ENCODE data around the gene ST8SIA5. TPM values are rescaled to one million over a fixed set of nuclear protein-coding genes. Genes with fewer than 3 reads are reported as not detected.

ST8SIA5 gene
- total RNA-seq, 1 donor from 2014 or later, result 2.1 TPM

DNA sequence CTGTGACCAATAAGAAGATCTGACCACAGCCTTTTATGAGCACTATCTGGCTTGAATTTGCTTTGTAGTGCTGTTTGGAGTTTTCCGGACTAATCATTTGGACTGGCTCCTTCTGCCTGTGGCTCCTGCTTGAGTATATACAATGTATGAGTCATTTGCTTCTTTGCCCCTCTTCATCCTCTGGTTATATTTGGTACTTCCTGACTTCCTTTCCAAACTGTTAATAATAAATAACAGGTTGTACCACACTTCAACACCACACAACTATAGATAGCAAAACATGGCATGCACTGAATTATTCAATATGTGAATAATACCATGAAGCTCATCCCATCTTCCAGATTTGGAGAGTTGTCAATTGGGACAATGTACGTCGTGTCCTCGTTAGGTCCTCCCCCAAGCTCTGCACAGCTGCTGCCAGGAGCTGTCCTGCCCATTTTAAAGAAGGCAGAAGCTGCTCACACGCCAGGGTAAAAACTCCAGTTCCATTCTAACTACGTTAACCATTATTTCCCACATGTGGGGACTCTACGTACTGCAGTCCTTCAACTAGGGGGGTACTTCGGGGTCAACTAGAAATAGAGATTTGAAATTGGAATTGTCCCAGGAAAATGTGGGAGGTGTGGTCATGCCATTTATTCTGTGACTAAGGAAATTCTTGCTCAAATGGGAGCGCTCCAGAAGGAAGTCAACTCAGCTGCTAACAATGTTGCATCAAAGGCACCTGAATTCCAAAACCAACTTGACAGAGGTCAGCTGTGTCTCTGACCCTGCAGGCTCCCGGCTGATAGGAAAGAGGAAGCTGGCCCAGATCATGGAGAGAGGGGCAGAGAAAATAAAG is 38.1 kb downstream of the ST8SIA5 start:
- no peaks in the 10 kb centered on the region for H3K36me3 ChIP-seq (ENCODE audit: control insufficient read depth in 3 of 3, insufficient read depth in 3 of 3, low read length in 3 of 3)
- H3K9me3 ChIP-seq (ENCODE audit: control insufficient read depth in 3 of 3, low read length in 3 of 3), result no peaks in the 10 kb centered on the region
- peak overlapping the region in 1 of 3 donors; percentile 29 for H3K4me3 ChIP-seq (ENCODE audit: low read length in 3 of 3)
- no peak overlapping the region for H3K27ac ChIP-seq (ENCODE audit: low read depth, low read length)
- H3K27me3 ChIP-seq (ENCODE audit: control insufficient read depth in 3 of 3, insufficient read depth in 3 of 3, low read length in 3 of 3), result no peaks in the 10 kb centered on the region
- H3K9ac ChIP-seq (ENCODE audit: low read depth in 1 of 3, low read length in 3 of 3), result no peak overlapping the region
- peaks cover 7 to 17% (median 15%) of the 10 kb centered on the region in 3 donors for H3K4me1 ChIP-seq (ENCODE audit: control insufficient read depth in 3 of 3, insufficient read depth in 3 of 3, low read length in 3 of 3)

DNA sequence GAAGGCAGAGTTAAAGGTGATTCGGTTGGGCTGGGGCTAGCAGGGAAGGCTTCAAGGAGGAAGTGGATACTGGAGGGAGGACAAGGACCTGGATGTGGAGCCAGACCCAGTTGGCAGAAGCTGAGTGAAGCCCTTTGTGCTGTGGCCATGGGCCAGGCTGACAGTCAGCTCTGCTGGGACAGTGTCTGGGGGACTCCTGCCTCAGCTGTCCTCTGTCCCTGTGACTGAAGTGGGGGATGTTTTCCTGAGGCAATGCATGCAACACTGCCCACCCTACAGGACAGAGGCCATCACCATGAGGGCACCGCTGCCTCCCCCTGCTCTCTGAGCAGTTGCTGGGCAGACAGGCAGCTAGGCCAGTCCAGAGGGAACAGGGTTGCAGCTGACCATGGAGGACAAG is 40.0 kb downstream of the ST8SIA5 start:
- H3K9me3 ChIP-seq (ENCODE audit: control insufficient read depth in 3 of 3, low read length in 3 of 3), result no peaks in the 10 kb centered on the region
- no peak overlapping the region for H3K4me3 ChIP-seq (ENCODE audit: low read length in 3 of 3)
- H3K27me3 ChIP-seq (ENCODE audit: control insufficient read depth in 3 of 3, insufficient read depth in 3 of 3, low read length in 3 of 3), result no peaks in the 10 kb centered on the region
- no peak overlapping the region for H3K27ac ChIP-seq (ENCODE audit: low read depth, low read length)
- H3K9ac ChIP-seq (ENCODE audit: low read depth in 1 of 3, low read length in 3 of 3), result no peak overlapping the region
- H3K36me3 ChIP-seq (ENCODE audit: control insufficient read depth in 3 of 3, insufficient read depth in 3 of 3, low read length in 3 of 3), result no peaks in the 10 kb centered on the region
- H3K4me1 ChIP-seq (ENCODE audit: control insufficient read depth in 3 of 3, insufficient read depth in 3 of 3, low read length in 3 of 3), result peaks cover 19 to 36% (median 34%) of the 10 kb centered on the region in 3 donors

DNA sequence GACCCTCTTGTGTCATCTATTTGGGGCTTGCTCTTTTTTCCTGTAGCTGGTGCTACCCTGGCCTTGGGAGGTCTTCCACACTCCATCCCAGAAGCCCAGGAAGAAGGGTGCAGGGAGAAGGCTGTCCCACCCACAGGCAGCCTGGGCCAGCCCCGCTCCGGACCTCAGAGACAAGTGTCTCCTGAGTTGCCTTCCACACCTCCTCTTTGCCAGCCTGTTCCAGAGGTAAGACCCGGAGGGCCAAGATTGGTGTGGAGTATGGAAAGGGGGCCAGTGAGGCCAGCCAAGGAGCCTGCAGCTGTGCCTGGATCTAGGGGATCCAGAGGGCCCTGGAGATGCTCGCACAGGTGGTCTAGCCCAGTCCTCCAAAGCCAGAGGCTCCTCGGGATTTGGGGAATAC is 40.5 kb downstream of the ST8SIA5 start:
- Histone ChIP-seq H3K36me3 (ENCODE audit: control insufficient read depth in 3 of 3, insufficient read depth in 3 of 3, low read length in 3 of 3) (no peaks in the 10 kb centered on the region), H3K9me3 (ENCODE audit: control insufficient read depth in 3 of 3, low read length in 3 of 3) (no peaks in the 10 kb centered on the region), H3K27ac (ENCODE audit: low read depth, low read length) (no peak overlapping the region), H3K9ac (ENCODE audit: low read depth in 1 of 3, low read length in 3 of 3) (no peak overlapping the region), H3K4me1 (ENCODE audit: control insufficient read depth in 3 of 3, insufficient read depth in 3 of 3, low read length in 3 of 3) (peaks cover 24 to 40% (median 39%) of the 10 kb centered on the region in 3 donors), H3K4me3 (ENCODE audit: low read length in 3 of 3) (no peak overlapping the region), H3K27me3 (ENCODE audit: control insufficient read depth in 3 of 3, insufficient read depth in 3 of 3, low read length in 3 of 3) (no peaks in the 10 kb centered on the region)

DNA sequence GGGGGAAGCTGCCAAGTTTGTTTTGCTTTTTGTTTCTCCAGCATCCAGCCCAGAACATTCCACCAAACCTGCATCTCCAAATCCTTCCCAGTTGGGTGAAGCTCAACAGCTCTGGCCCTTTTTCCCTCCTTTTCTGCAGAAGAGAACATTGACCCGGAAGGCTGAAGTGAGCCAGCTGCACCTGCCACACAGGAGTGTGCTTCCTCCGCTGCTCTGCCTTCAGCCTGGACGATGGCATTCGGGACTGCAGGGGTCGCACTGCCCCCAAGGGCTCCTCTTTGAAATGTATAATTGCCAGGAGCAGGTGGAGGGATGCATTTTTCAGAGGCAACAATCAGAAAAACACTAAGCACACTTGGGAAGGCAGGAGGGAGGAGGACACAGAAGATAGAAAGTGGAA is 41.8 kb downstream of the ST8SIA5 start:
- no peak overlapping the region for H3K9ac ChIP-seq (ENCODE audit: low read depth in 1 of 3, low read length in 3 of 3)
- peaks cover 33 to 49% (median 46%) of the 10 kb centered on the region in 3 donors for H3K4me1 ChIP-seq (ENCODE audit: control insufficient read depth in 3 of 3, insufficient read depth in 3 of 3, low read length in 3 of 3)
- H3K4me3 ChIP-seq (ENCODE audit: low read length in 3 of 3), result no peak overlapping the region
- H3K9me3 ChIP-seq (ENCODE audit: control insufficient read depth in 3 of 3, low read length in 3 of 3), result no peaks in the 10 kb centered on the region
- no peaks in the 10 kb centered on the region for H3K36me3 ChIP-seq (ENCODE audit: control insufficient read depth in 3 of 3, insufficient read depth in 3 of 3, low read length in 3 of 3)
- H3K27me3 ChIP-seq (ENCODE audit: control insufficient read depth in 3 of 3, insufficient read depth in 3 of 3, low read length in 3 of 3), result no peaks in the 10 kb centered on the region
- H3K27ac ChIP-seq (ENCODE audit: low read depth, low read length), result no peak overlapping the region

DNA sequence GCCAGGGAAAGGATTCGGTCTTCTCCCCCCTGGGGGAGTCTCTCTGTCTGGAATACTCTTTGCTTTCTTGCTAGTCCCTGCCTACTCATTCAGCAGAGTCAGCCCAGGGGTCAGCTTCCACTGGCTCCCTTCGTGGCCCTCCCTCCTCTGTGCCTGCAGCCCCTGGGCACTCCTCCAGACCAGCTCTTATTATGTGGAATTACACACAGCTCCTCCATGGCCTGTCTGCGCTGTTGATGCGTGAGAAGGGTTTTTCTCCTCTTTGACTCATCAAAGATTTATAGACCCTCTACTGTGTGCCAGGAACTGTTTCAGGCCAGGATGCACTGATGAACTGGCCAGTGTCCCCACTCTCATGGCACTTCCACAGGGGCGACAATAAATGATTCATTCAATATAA is 44.4 kb downstream of the ST8SIA5 start:
- Histone ChIP-seq H3K9ac (ENCODE audit: low read depth in 1 of 3, low read length in 3 of 3) (peak overlapping the region; percentile 75 to 87 (median 87)), H3K27ac (ENCODE audit: low read depth, low read length) (peak overlapping the region; percentile 99)

DNA sequence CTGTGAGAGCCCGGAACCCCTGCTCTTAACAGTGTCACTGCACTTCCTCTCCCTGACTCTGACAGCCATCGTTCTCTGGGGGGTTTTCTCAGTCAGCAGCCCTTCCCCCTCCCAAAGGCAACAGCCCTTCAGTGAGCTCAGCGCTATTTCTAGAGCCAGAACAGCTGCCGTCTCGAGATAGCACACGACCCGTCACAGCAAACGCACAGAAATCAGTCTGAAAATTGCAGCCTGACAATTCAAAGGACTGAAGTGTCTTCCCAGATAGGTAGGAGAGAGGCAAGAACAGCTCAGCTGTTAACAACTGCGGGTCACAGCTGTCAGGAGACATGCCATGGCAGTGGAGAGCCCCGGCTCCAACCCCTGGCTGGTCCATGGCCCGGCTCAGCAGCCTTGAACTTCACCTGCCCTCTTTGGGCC is 45.4 kb downstream of the ST8SIA5 start:
- Histone ChIP-seq H3K4me1 (ENCODE audit: control insufficient read depth in 3 of 3, insufficient read depth in 3 of 3, low read length in 3 of 3) (peaks cover 33 to 64% (median 52%) of the 10 kb centered on the region in 3 donors), H3K9ac (ENCODE audit: low read depth in 1 of 3, low read length in 3 of 3) (peak overlapping the region; percentile 75 to 87 (median 87)), H3K9me3 (ENCODE audit: control insufficient read depth in 3 of 3, low read length in 3 of 3) (no peaks in the 10 kb centered on the region), H3K4me3 (ENCODE audit: low read length in 3 of 3) (peak overlapping the region; percentile 17 to 31 (median 26)), H3K36me3 (ENCODE audit: control insufficient read depth in 3 of 3, insufficient read depth in 3 of 3, low read length in 3 of 3) (no peaks in the 10 kb centered on the region), H3K27me3 (ENCODE audit: control insufficient read depth in 3 of 3, insufficient read depth in 3 of 3, low read length in 3 of 3) (no peaks in the 10 kb centered on the region), H3K27ac (ENCODE audit: low read depth, low read length) (peak overlapping the region; percentile 99)

More for the DNA sequence above, 44.4 kb downstream of the ST8SIA5 start:
- Histone ChIP-seq H3K4me1 (ENCODE audit: control insufficient read depth in 3 of 3, insufficient read depth in 3 of 3, low read length in 3 of 3) (peaks cover 26 to 55% (median 44%) of the 10 kb centered on the region in 3 donors), H3K4me3 (ENCODE audit: low read length in 3 of 3) (peak overlapping the region in 1 of 3 donors; percentile 31), H3K9me3 (ENCODE audit: control insufficient read depth in 3 of 3, low read length in 3 of 3) (no peaks in the 10 kb centered on the region), H3K27me3 (ENCODE audit: control insufficient read depth in 3 of 3, insufficient read depth in 3 of 3, low read length in 3 of 3) (no peaks in the 10 kb centered on the region), H3K36me3 (ENCODE audit: control insufficient read depth in 3 of 3, insufficient read depth in 3 of 3, low read length in 3 of 3) (no peaks in the 10 kb centered on the region)

DNA sequence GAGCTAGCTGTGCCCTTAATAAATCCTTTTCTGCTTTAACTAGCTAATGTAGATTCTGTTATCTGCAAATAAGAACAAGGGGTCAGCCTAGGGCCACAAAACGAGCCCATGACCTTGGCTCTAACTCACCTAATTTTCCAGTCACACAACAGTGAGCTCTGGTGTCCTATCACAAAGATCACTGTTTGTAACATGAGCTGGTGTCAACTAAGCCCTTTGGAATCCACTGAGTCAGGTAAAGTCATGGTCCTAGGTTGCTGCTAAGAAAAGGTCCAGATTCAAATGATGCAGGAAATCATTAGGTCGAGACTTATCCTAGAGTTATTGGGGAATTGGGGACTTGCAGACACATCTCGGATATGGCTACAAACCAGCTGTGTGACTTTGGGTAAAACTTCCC is 49.9 kb downstream of the ST8SIA5 start:
- H3K9ac ChIP-seq (ENCODE audit: low read depth in 1 of 3, low read length in 3 of 3), result no peak overlapping the region
- peaks cover 34 to 64% (median 52%) of the 10 kb centered on the region in 3 donors for H3K4me1 ChIP-seq (ENCODE audit: control insufficient read depth in 3 of 3, insufficient read depth in 3 of 3, low read length in 3 of 3)
- no peaks in the 10 kb centered on the region for H3K27me3 ChIP-seq (ENCODE audit: control insufficient read depth in 3 of 3, insufficient read depth in 3 of 3, low read length in 3 of 3)
- no peaks in the 10 kb centered on the region for H3K9me3 ChIP-seq (ENCODE audit: control insufficient read depth in 3 of 3, low read length in 3 of 3)
- no peak overlapping the region for H3K4me3 ChIP-seq (ENCODE audit: low read length in 3 of 3)
- no peaks in the 10 kb centered on the region for H3K36me3 ChIP-seq (ENCODE audit: control insufficient read depth in 3 of 3, insufficient read depth in 3 of 3, low read length in 3 of 3)
- H3K27ac ChIP-seq (ENCODE audit: low read depth, low read length), result peak overlapping the region; percentile 19

DNA sequence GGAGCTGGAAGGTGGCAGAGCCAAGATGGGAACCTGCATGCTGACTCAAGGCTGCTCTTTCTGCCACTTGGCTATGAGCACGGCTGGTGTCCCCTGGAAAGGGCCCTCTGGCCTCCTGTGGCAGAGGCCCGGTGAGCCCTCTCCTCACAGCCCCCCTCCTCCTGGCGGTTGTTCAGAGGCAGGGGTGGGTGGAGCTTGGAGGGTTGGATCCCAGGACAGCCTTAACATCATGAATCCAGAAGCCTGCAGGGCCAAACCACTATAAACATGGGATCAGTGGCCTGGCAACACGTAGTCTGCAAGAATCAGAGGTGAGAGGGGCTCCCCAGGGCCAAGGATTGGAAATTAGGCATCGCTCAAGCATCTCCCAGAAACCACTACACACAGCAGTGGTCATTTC is 51.3 kb downstream of the ST8SIA5 start:
- Histone ChIP-seq H3K27ac (ENCODE audit: low read depth, low read length) (no peak overlapping the region), H3K4me1 (ENCODE audit: control insufficient read depth in 3 of 3, insufficient read depth in 3 of 3, low read length in 3 of 3) (peaks cover 20 to 50% (median 37%) of the 10 kb centered on the region in 3 donors), H3K36me3 (ENCODE audit: control insufficient read depth in 3 of 3, insufficient read depth in 3 of 3, low read length in 3 of 3) (no peaks in the 10 kb centered on the region), H3K9ac (ENCODE audit: low read depth in 1 of 3, low read length in 3 of 3) (peak overlapping the region in 1 of 3 donors; percentile 16), H3K4me3 (ENCODE audit: low read length in 3 of 3) (no peak overlapping the region), H3K9me3 (ENCODE audit: control insufficient read depth in 3 of 3, low read length in 3 of 3) (no peaks in the 10 kb centered on the region), H3K27me3 (ENCODE audit: control insufficient read depth in 3 of 3, insufficient read depth in 3 of 3, low read length in 3 of 3) (no peaks in the 10 kb centered on the region)

DNA sequence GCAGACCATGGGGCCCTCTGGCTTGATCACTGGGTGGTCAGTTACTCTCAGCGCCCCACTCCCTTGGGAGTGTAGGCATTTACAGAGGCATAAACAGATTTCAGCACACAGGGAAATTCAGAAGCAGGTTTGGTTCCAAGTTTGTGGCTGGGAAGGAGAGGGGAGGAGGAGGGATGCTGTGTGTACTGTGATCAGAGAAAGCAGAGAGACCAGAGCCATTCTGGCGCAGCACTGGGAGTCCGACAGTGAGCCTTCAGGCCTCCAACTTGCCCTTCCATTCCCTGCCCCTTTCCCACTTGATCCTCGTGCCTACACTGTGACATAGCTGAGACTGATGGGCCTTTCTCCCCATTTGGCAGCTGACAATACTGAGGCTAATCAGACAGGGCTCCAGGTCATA is 52.0 kb downstream of the ST8SIA5 start:
- no peak overlapping the region for H3K27ac ChIP-seq (ENCODE audit: low read depth, low read length)
- H3K9ac ChIP-seq (ENCODE audit: low read depth in 1 of 3, low read length in 3 of 3), result no peak overlapping the region
- no peaks in the 10 kb centered on the region for H3K9me3 ChIP-seq (ENCODE audit: control insufficient read depth in 3 of 3, low read length in 3 of 3)
- H3K36me3 ChIP-seq (ENCODE audit: control insufficient read depth in 3 of 3, insufficient read depth in 3 of 3, low read length in 3 of 3), result no peaks in the 10 kb centered on the region
- H3K27me3 ChIP-seq (ENCODE audit: control insufficient read depth in 3 of 3, insufficient read depth in 3 of 3, low read length in 3 of 3), result no peaks in the 10 kb centered on the region
- peaks cover 18 to 45% (median 36%) of the 10 kb centered on the region in 3 donors for H3K4me1 ChIP-seq (ENCODE audit: control insufficient read depth in 3 of 3, insufficient read depth in 3 of 3, low read length in 3 of 3)
- H3K4me3 ChIP-seq (ENCODE audit: low read length in 3 of 3), result no peak overlapping the region

DNA sequence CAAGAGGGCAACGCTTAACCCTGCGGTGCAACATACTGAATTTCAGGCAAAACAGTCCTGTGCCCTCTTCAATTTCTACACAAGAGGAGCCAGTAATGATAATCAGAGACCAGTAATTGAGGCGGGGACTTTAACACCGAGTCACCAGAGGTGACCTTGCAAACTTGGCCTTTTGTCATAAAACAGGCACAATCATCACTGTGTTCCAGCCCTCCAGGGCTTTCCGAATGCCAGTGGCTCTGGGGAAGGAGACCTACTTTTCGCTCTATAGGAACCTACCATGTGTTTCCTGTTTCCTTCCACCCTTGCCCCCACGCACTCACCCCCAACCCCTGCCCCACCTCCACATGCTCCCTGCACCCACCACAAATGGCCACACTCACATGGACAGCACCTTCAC is 52.7 kb downstream of the ST8SIA5 start:
- H3K27me3 ChIP-seq (ENCODE audit: control insufficient read depth in 3 of 3, insufficient read depth in 3 of 3, low read length in 3 of 3), result no peaks in the 10 kb centered on the region
- H3K4me1 ChIP-seq (ENCODE audit: control insufficient read depth in 3 of 3, insufficient read depth in 3 of 3, low read length in 3 of 3), result peaks cover 18 to 43% (median 33%) of the 10 kb centered on the region in 3 donors
- H3K27ac ChIP-seq (ENCODE audit: low read depth, low read length), result no peak overlapping the region
- H3K9ac ChIP-seq (ENCODE audit: low read depth in 1 of 3, low read length in 3 of 3), result no peak overlapping the region
- no peak overlapping the region for H3K4me3 ChIP-seq (ENCODE audit: low read length in 3 of 3)
- no peaks in the 10 kb centered on the region for H3K36me3 ChIP-seq (ENCODE audit: control insufficient read depth in 3 of 3, insufficient read depth in 3 of 3, low read length in 3 of 3)
- no peaks in the 10 kb centered on the region for H3K9me3 ChIP-seq (ENCODE audit: control insufficient read depth in 3 of 3, low read length in 3 of 3)

Data from skeletal muscle tissue (tissue), 4 donors.